ENCODE data around the gene CD207.
A peak's percentile ranks its signal among the peaks of the same experiment; 100 is the strongest.
"Not testable (repeated sequence)": the region's sequence is repeated elsewhere in the genome, so short reads cannot be mapped to it uniquely, and the experiment has no call there.

The CD207 gene

GRCh38 chr2:70835643-70836042, at the start of gene CD207:
TSS of gene CD207 (minus strand) at chr2:70835816. CDS start at chr2:70835776, 40 bp downstream.
- no peak for DNase-seq (ENCODE audit: low read depth in 2 of 2, low spot score in 1 of 2)

- not testable (repeated sequence) for DNase-seq (ENCODE audit: low read depth in 2 of 2, low spot score in 1 of 2)
Measured at GRCh38 chr2:70878543-70878942, 42.9 kb upstream of the CD207 start.

GRCh38 chr2:70876138-70876537, 40.5 kb upstream of the CD207 start:
- not testable (repeated sequence) for DNase-seq (ENCODE audit: low read depth in 2 of 2, low spot score in 1 of 2)

GRCh38 chr2:70873541-70873940, 37.9 kb upstream of the CD207 start:
- DNase-seq (ENCODE audit: low read depth in 2 of 2, low spot score in 1 of 2), result no peak

- DNase-seq (ENCODE audit: low read depth in 2 of 2, low spot score in 1 of 2), result peak; percentile 54 to 67
Measured at GRCh38 chr2:70871398-70872211, 36.0 kb upstream of the CD207 start.

GRCh38 chr2:70870790-70871189, 35.2 kb upstream of the CD207 start:
- no peak for DNase-seq (ENCODE audit: low read depth in 2 of 2, low spot score in 1 of 2)

GRCh38 chr2:70868970-70869369, 33.4 kb upstream of the CD207 start:
- DNase-seq (ENCODE audit: low read depth in 2 of 2, low spot score in 1 of 2), result no peak

GRCh38 chr2:70861777-70862625, 26.4 kb upstream of the CD207 start:
- DNase-seq (ENCODE audit: low read depth in 2 of 2, low spot score in 1 of 2), result peak; percentile 44 to 48

- DNase-seq (ENCODE audit: low read depth in 2 of 2, low spot score in 1 of 2), result no peak
Measured at GRCh38 chr2:70855667-70856066, 20.1 kb upstream of the CD207 start.

- DNase-seq (ENCODE audit: low read depth in 2 of 2, low spot score in 1 of 2), result no peak
Measured at GRCh38 chr2:70854411-70854810, 18.8 kb upstream of the CD207 start.

- DNase-seq (ENCODE audit: low read depth in 2 of 2, low spot score in 1 of 2), result no peak
Measured at GRCh38 chr2:70852824-70853223, 17.2 kb upstream of the CD207 start.

GRCh38 chr2:70851704-70852103, 16.1 kb upstream of the CD207 start:
- DNase-seq (ENCODE audit: low read depth in 2 of 2, low spot score in 1 of 2), result no peak

- DNase-seq (ENCODE audit: low read depth in 2 of 2, low spot score in 1 of 2), result no peak
Measured at GRCh38 chr2:70850925-70851324, 15.3 kb upstream of the CD207 start.

GRCh38 chr2:70842401-70842800, 6.8 kb upstream of the CD207 start:
- DNase-seq (ENCODE audit: low read depth in 2 of 2, low spot score in 1 of 2), result no peak

GRCh38 chr2:70837980-70838925, 2.6 kb upstream of the CD207 start:
- DNase-seq (ENCODE audit: low read depth in 2 of 2, low spot score in 1 of 2), result no peak

GRCh38 chr2:70834881-70835280, 735 bp downstream of the CD207 start:
- DNase-seq (ENCODE audit: low read depth in 2 of 2, low spot score in 1 of 2), result no peak

GRCh38 chr2:70834106-70834505, 1.5 kb downstream of the CD207 start:
- no peak for DNase-seq (ENCODE audit: low read depth in 2 of 2, low spot score in 1 of 2)

- no peak for DNase-seq (ENCODE audit: low read depth in 2 of 2, low spot score in 1 of 2)
Measured at GRCh38 chr2:70833246-70833645, 2.4 kb downstream of the CD207 start.

- DNase-seq (ENCODE audit: low read depth in 2 of 2, low spot score in 1 of 2), result no peak
Measured at GRCh38 chr2:70832386-70832785, 3.2 kb downstream of the CD207 start.

- DNase-seq (ENCODE audit: low read depth in 2 of 2, low spot score in 1 of 2), result no peak
Measured at GRCh38 chr2:70831861-70832260, 3.8 kb downstream of the CD207 start.

- DNase-seq (ENCODE audit: low read depth in 2 of 2, low spot score in 1 of 2), result no peak
Measured at GRCh38 chr2:70830366-70830765, 5.2 kb downstream of the CD207 start.
